Small intestine (tissue), 7 donors: ENCODE data around the gene MDFI. TPM values are rescaled to one million over a fixed set of nuclear protein-coding genes. Genes with fewer than 3 reads are reported as not detected.

Experiments used
- DNase-seq, 2 donors: peaks; one replicate each; pipeline versions ENCODE4 v3.0.0 to v3.0.0-alpha.2; 2013
- FAIRE-seq: peaks from 2 replicates; lab custom pipeline; 2012; peaks lifted over from hg19 to GRCh38; lab: Jason Lieb, UNC
- H3K27ac ChIP-seq, 3 donors: one replicate each; pipeline ENCODE4 v1.5.1; 2013; ENCODE audit warnings: low read length in 2 of 3, mild to moderate bottlenecking in 2 of 3, control low read depth in 1 of 3, inconsistent platforms in 1 of 3, low read depth in 1 of 3, moderate library complexity in 1 of 3
- H3K27me3 ChIP-seq, 3 donors: one replicate each; pipeline ENCODE4 v1.6.1; 2013; ENCODE audit warnings: low read length in 3 of 3, inconsistent platforms in 1 of 3; ENCODE audit not compliant: control insufficient read depth in 3 of 3, insufficient read depth in 3 of 3
- H3K36me3 ChIP-seq, 3 donors: one replicate each; pipeline ENCODE4 v1.6.1; 2013; ENCODE audit warnings: low read length in 3 of 3, inconsistent platforms in 1 of 3, low read depth in 1 of 3, mild to moderate bottlenecking in 1 of 3, moderate library complexity in 1 of 3; ENCODE audit not compliant: control insufficient read depth in 3 of 3, insufficient read depth in 2 of 3
- H3K4me1 ChIP-seq, 3 donors: one replicate each; pipeline ENCODE4 v1.6.1; 2013; ENCODE audit warnings: low read length in 2 of 3, inconsistent platforms in 1 of 3, low read depth in 1 of 3, mild to moderate bottlenecking in 1 of 3, moderate library complexity in 1 of 3; ENCODE audit not compliant: control insufficient read depth in 3 of 3, insufficient read depth in 2 of 3
- H3K4me3 ChIP-seq, 3 donors: one replicate each; pipeline ENCODE4 v1.5.1; 2013; ENCODE audit warnings: low read length in 3 of 3, control low read depth in 1 of 3, inconsistent platforms in 1 of 3, low read depth in 1 of 3, mild to moderate bottlenecking in 1 of 3, moderate library complexity in 1 of 3
- H3K9me3 ChIP-seq, 2 donors: one replicate each; pipeline ENCODE4 v1.6.1; 2013; ENCODE audit warnings: low read depth in 1 of 2, low read length in 1 of 2; ENCODE audit not compliant: control insufficient read depth in 2 of 2, insufficient read depth in 1 of 2
- WGBS, 3 donors: extraction: QIAGEN DNeasy Blood & Tissue Kit; methylation state at CpG; one replicate each; pipeline ENCODE4 v1.1.7; 2013; 5-methylcytosine and 5-hydroxymethylcytosine counted together
- polyA plus RNA-seq, 4 donors: library from polyadenylated mRNA; stranded (reverse) in 3 of 4; unstranded in 1 of 4; fragments of 200-250 nt in 3 of 4; fragments of 120-200 nt in 1 of 4; gene quantifications; one replicate each; pipeline versions ENCODE4 v1.2.1 to v1.2.3, GENCODE V29; 2013
- donor health status: healthy with polysubstance abuse.
- donor health status: control.
- donor health status: control.
- donor health status: Bipolar disorder and iron deficiency.
- donor health status: healthy.

The MDFI gene
- polyA plus RNA-seq, 4 donors: 0.81 to 22.9 (median 4.0) TPM

DNA sequence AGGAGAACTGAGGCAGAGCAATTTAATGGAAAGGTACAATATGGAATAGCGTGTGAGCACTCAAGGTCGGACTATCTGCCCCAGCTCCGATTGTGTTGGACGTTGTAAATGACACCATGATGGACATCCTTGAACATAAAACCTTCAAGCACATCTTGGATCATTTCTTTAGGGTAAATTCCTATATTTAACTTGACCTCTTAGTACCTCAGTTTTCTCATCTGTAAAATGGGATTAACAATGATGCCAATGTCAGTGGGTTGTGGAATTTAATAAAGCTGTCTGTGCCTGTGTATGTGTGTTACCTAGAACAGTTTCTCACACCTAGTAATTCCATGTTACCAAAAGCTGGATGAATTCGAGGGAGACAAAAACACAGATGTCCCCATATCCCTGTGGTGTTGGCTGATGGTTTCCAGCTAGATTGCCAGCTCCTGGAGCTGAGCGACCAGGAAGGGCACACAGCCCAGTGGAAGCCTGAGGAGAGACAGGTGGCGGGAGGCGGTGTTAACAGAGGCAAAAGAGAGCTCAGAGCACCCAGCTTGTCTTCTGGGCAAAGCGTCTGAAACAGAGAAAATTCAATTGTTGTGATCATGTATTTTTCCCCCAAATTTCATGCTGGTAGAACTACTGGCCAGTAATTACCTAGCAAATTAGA lies 32.6 kb downstream of the MDFI start:
- FAIRE-seq (no peak), DNase-seq (no peak)
- Histone ChIP-seq H3K4me3 (no peak overlapping the region), H3K36me3 (no peaks in the 10 kb centered on the region), H3K9me3 (no peaks in the 10 kb centered on the region), H3K4me1 (no peaks in the 10 kb centered on the region), H3K27ac (no peak overlapping the region), H3K27me3 (peaks cover 0 to 2% (median 0%) of the 10 kb centered on the region in 3 donors)
- WGBS, 3 donors: 79 to 85% (median 81%) methylated on average over 9 of the region's 9 CpGs

- no peak for FAIRE-seq
These were observed 33.1 kb downstream of the MDFI start for GRCh38 chr6:41671376-41671775.

GRCh38 chr6:41672016-41672415 lies 33.7 kb downstream of the MDFI start:
- Histone ChIP-seq H3K27ac (no peak overlapping the region), H3K4me3 (no peak overlapping the region), H3K9me3 (no peaks in the 10 kb centered on the region), H3K36me3 (no peaks in the 10 kb centered on the region), H3K4me1 (no peaks in the 10 kb centered on the region), H3K27me3 (peaks cover 0 to 2% (median 0%) of the 10 kb centered on the region in 3 donors)
- DNase-seq (no peak), FAIRE-seq (no peak)
- WGBS, 3 donors: 72 to 80% (median 75%) methylated on average over 7 of the region's 7 CpGs

More at GRCh38 chr6:41671376-41671775, 33.1 kb downstream of the MDFI start:
- H3K27ac ChIP-seq: no peak overlapping the region
- no peaks in the 10 kb centered on the region for H3K36me3 ChIP-seq
- no peak overlapping the region for H3K4me3 ChIP-seq
- H3K27me3 ChIP-seq: peaks cover 0 to 2% (median 0%) of the 10 kb centered on the region in 3 donors
- 49 to 53% (median 50%) methylated on average over 5 of the region's 5 CpGs for WGBS, 3 donors
- no peaks in the 10 kb centered on the region for H3K4me1 ChIP-seq
- DNase-seq: no peak
- H3K9me3 ChIP-seq: no peaks in the 10 kb centered on the region

GRCh38 chr6:41672816-41673703 lies 34.8 kb downstream of the MDFI start:
- FAIRE-seq (no peak), DNase-seq (no peak)
- Histone ChIP-seq H3K4me3 (no peak overlapping the region), H3K27me3 (peaks cover 0 to 2% (median 0%) of the 10 kb centered on the region in 3 donors), H3K9me3 (no peaks in the 10 kb centered on the region), H3K27ac (no peak overlapping the region), H3K36me3 (no peaks in the 10 kb centered on the region), H3K4me1 (no peaks in the 10 kb centered on the region)
- 78 to 84% (median 81%) methylated on average over 17 of the region's 17 CpGs for WGBS, 3 donors

DNA sequence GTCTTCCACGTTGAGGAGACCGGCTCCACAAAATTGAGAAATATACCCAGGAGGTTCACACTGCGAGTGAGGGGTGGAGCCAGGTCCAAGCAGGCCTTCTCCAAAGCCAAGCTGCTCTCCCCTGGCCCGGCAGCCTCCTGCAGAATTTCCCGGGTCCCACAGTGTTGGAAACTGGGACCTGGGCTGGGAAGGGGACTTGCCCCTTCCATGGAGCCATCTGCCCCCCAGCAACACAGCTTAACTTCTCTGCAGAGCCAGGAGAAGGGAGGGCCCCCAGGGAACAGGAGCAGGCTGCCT lies 35.4 kb downstream of the MDFI start:
- no peaks in the 10 kb centered on the region for H3K36me3 ChIP-seq
- H3K27me3 ChIP-seq: peaks cover 0 to 2% (median 0%) of the 10 kb centered on the region in 3 donors
- DNase-seq (no peak), FAIRE-seq (no peak)
- no peak overlapping the region for H3K4me3 ChIP-seq
- H3K27ac ChIP-seq: no peak overlapping the region
- H3K9me3 ChIP-seq: no peaks in the 10 kb centered on the region
- H3K4me1 ChIP-seq: no peaks in the 10 kb centered on the region
- WGBS, 3 donors: 80 to 84% (median 82%) methylated on average over 5 of the region's 5 CpGs

DNA sequence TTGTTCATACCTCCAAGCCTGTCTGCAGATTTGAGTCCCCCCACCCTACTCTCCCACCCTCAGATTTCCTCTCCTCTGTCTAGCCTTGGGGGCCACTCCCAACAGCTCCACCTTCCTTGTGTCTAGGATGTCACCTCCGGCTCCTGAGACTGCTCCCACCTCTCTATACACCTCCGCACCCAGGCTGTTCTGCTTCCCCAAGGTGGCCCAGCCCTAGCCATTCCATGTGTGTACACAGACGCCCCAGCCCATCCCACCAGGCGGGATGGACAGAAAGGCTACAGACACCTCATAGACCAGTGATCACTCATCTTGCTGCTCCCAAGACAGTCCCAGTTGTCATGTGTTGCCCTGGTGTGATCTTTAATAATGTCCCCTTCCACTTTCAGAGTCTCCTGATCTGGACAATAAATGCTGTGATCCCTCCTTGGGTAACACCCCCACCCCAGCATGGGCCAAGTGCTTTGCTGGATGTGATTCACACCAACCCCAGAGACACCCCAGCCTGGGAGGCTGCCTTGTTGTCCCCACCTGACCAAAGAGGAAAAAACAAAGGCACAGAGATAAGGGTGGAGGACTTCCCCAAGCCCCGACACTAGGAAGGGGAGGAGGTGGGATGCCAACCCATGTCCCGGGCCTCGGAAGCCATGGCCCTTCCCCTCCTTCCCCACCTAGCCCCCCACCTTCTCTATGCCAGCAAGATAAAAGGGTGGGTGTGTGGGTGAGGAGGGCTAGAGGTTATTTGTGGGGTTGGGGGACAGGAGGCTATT lies 36.1 kb downstream of the MDFI start:
- FAIRE-seq (no peak), DNase-seq (no peak)
- Histone ChIP-seq H3K4me3 (no peak overlapping the region), H3K4me1 (no peaks in the 10 kb centered on the region), H3K27ac (no peak overlapping the region), H3K36me3 (no peaks in the 10 kb centered on the region), H3K27me3 (peaks cover 0 to 2% (median 0%) of the 10 kb centered on the region in 3 donors), H3K9me3 (no peaks in the 10 kb centered on the region)
- 73 to 83% (median 75%) methylated on average over 7 of the region's 7 CpGs for WGBS, 3 donors

- peaks cover 0 to 2% (median 0%) of the 10 kb centered on the region in 3 donors for H3K27me3 ChIP-seq
- H3K4me3 ChIP-seq: no peak overlapping the region
- no peaks in the 10 kb centered on the region for H3K9me3 ChIP-seq
- H3K27ac ChIP-seq: no peak overlapping the region
- FAIRE-seq (no peak), DNase-seq (no peak)
- H3K36me3 ChIP-seq: no peaks in the 10 kb centered on the region
- 74 to 91% (median 77%) methylated on average over 6 of the region's 6 CpGs for WGBS, 3 donors
- no peaks in the 10 kb centered on the region for H3K4me1 ChIP-seq
These were observed 37.0 kb downstream of the MDFI start for GRCh38 chr6:41675176-41675775.

DNA sequence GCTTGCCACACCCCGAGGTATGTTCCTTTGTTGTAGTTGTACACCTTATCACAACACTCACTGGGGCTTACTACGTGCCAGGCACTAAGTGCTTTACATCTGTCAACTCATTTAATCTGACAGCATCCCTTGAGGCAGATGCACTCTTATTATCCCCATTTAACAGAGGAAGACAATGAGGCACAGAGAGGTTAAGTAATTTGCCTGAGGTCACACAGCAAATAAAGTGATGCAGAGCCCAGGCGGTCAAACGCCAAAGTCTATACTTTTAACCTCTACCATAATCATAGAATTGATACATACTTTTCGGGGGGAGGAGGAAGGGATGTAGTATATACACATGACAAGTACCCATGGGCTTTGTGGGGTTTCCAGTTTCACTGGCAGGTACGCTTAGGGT lies 37.7 kb downstream of the MDFI start:
- no peak for FAIRE-seq

More for the DNA sequence above, 37.7 kb downstream of the MDFI start:
- H3K4me3 ChIP-seq: no peak overlapping the region
- no peak overlapping the region for H3K27ac ChIP-seq
- no peaks in the 10 kb centered on the region for H3K4me1 ChIP-seq
- no peak for DNase-seq
- H3K27me3 ChIP-seq: peaks cover 0 to 2% (median 0%) of the 10 kb centered on the region in 3 donors
- no peaks in the 10 kb centered on the region for H3K36me3 ChIP-seq
- no peaks in the 10 kb centered on the region for H3K9me3 ChIP-seq
- 72 to 83% (median 75%) methylated on average over 6 of the region's 6 CpGs for WGBS, 3 donors
